Activated naive CD8-positive, alpha-beta T cell treated with anti-CD3 and anti-CD28 coated beads, Interleukin-2, amount 10 ng/mL, durations not matched to agents 7 days and 5 days (primary cell): ENCODE results near the gene ANXA7. TPM values are rescaled to one million over a fixed set of nuclear protein-coding genes. Genes with fewer than 3 reads are reported as not detected.

ENCODE experiments used
- ATAC-seq: fragments of 150-1000 bp; cut with Tn5 transposase; one replicate; pipeline ENCODE4 v1.10.0; 2021; ENCODE audit warnings: low read depth, moderate library complexity
- POLR2A ChIA-PET: fragments of 350-600 bp; sonication (Branson Sonifier 250); formaldehyde crosslinking; loops from one replicate; lab custom pipeline; 2021; ENCODE audit warnings: antibody characterized with exemption; lab: Charles Lee
- DNase-seq: peaks from one replicate; pipeline ENCODE4 v3.0.0; 2021
- H3K27ac Mint-ChIP-seq: one replicate; pipeline ENCODE4 v1.8.0; 2022; ENCODE audit warnings: mild to moderate bottlenecking, mixed read lengths
- H3K27me3 Mint-ChIP-seq: one replicate; pipeline ENCODE4 v1.8.0; 2022; ENCODE audit warnings: mild to moderate bottlenecking, moderate library complexity, mixed read lengths
- H3K36me3 Mint-ChIP-seq: one replicate; pipeline ENCODE4 v1.8.0; 2021; ENCODE audit warnings: mild to moderate bottlenecking, mixed read lengths
- H3K4me1 Mint-ChIP-seq: one replicate; pipeline ENCODE4 v1.8.0; 2021; ENCODE audit warnings: mixed read lengths
- H3K4me3 Mint-ChIP-seq: one replicate; pipeline ENCODE4 v1.8.0; 2022; ENCODE audit warnings: mild to moderate bottlenecking, moderate library complexity, mixed read lengths
- H3K9me3 Mint-ChIP-seq: one replicate; pipeline ENCODE4 v1.8.0; 2021; ENCODE audit warnings: mixed read lengths
- total RNA-seq, 2 experiments: library from RNA; stranded (reverse); gene quantifications; one replicate each; pipeline ENCODE4 v1.2.3, GENCODE V29; 2021

The ANXA7 gene
- total RNA-seq, 2 experiments from 2014 or later = 88.9 to 90.6 TPM

DNA sequence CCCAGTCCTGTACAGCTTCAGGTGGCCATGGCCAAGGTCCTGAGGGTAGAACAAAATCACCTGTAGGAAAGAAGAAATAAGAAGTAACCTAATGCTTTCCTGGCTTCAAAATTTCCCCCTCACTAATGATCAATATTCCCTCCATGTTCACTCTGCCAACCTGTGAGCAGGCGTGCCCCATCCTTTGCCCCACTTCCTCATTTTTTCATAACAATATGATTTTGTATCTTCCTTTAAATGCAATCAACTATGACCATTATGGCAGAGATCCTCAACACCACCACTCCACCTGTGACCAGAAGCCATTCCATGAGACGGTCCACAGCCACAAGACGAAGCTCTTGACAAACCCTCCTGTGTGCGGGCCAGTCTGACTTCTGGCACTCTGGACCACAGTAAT is 12.5 kb upstream of the ANXA7 start:
- H3K9me3 Mint-ChIP-seq = no peaks in the 10 kb centered on the region
- POLR2A ChIA-PET = no interaction called here
- no peak overlapping the region for H3K4me3 Mint-ChIP-seq
- ATAC-seq = no peak
- peaks cover 36% of the 10 kb centered on the region for H3K36me3 Mint-ChIP-seq
- H3K27me3 Mint-ChIP-seq = no peaks in the 10 kb centered on the region
- H3K27ac Mint-ChIP-seq = no peak overlapping the region
- no peak for DNase-seq
- H3K4me1 Mint-ChIP-seq = no peaks in the 10 kb centered on the region

DNA sequence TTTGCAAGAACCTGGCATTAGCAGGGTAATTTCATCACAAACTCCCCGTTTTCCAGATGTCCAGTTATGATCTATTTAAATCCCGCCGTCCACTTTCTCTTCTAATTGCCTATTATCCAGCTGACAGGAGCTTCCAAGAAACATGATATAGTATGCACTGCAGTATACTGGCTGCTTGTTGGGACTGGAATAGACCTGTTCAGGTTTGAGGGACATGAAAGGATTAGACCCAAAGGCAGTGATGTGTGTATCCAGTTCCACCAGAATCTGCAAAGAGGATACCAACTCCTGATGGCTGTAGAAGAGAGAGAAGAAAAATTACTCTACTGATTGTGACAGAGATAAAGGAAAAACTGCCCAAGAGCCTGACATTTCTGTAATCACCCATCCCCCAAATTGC is 10.6 kb upstream of the ANXA7 start:
- POLR2A ChIA-PET = interaction anchor here (0.8 kb wide), 1 partner anchor 52 kb away, joined by 4 read pairs; no protein-coding TSS in a partner anchor
- Mint-ChIP-seq H3K4me3 (no peak overlapping the region), H3K4me1 (no peaks in the 10 kb centered on the region), H3K36me3 (peaks cover 29% of the 10 kb centered on the region), H3K27me3 (no peaks in the 10 kb centered on the region), H3K27ac (no peak overlapping the region), H3K9me3 (no peaks in the 10 kb centered on the region)
- DNase-seq = no peak
- ATAC-seq = no peak

DNA sequence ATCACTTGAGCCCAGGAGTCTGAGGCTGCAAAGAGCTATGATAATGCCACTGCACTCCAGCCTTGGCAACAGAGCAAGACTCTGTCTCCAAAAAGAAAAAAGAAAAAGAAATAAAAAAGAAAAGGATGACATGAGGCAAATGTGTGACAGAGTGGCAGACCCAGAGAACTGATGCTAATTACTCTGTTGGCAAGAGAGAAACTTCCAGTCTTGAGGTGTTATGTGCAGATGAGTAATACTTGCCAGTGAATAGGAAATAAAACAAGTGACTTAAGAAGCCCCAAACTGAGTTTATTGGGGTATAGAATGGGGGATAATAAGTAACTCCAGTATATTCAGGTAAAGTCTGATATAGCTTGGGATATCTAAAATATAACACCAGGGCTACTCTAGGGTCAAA is 9.5 kb upstream of the ANXA7 start:
- Mint-ChIP-seq H3K27ac (no peak overlapping the region), H3K36me3 (peaks cover 29% of the 10 kb centered on the region), H3K4me1 (no peaks in the 10 kb centered on the region), H3K4me3 (no peak overlapping the region), H3K9me3 (no peaks in the 10 kb centered on the region), H3K27me3 (no peaks in the 10 kb centered on the region)
- no peak for DNase-seq
- POLR2A ChIA-PET = no interaction called here
- no peak for ATAC-seq

DNA sequence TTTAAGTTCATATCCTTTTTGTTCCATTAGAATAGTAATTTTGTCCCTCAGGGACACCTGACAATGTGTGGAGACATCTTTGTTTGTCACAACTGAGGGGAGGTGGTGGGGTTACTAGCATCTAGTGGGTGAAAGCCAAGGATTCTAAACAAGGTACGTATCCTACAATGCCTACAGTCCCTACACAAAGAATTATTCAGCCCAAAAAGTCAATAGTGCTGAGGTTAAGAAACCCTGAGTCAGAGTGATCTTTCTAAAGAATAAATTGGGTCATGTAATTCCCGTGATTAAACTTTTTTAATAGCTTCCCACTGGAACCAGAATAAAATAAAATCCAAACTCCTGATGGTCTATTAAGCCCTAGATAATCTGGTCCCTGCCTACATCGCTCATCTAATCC is 2.7 kb upstream of the ANXA7 start:
- H3K4me1 Mint-ChIP-seq = peaks cover 13% of the 10 kb centered on the region
- H3K27ac Mint-ChIP-seq = no peak overlapping the region
- peaks cover 4% of the 10 kb centered on the region for H3K36me3 Mint-ChIP-seq
- POLR2A ChIA-PET = no interaction called here
- peaks cover 2% of the 10 kb centered on the region for H3K27me3 Mint-ChIP-seq
- DNase-seq = no peak
- ATAC-seq = no peak
- no peaks in the 10 kb centered on the region for H3K9me3 Mint-ChIP-seq
- H3K4me3 Mint-ChIP-seq = no peak overlapping the region

DNA sequence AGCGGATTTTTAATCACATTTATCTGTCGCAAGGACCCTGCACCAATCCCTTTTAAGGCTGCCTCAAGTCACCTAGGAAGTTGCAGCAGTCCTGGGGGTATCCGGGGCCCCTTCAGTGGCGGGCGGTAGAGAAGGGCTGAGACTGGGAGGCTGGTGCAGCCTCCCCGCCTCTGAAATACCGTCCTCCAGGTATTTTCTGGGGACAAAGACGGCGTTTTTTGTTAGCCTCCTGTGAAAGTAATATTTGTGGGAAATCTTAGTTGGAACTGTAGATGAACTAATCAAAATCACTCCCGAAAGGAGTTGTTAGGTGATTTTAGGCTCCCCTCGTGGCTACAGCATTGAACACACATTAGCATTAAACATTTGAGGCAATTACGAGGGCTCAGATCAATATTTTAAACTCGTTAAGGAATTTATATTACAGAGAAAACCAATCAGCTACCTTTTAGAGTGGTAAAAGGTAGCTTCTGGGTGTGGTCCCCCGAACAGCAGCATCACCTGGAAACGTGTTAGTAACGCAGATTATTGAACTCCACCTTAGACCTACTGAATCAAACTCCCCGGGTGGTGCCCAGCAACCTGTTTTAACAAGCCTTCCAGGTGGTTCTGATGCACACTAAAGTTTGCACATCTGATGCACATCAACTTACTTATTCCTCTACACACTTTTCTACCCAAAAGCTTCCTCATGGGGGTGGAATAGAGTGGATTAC is 530 bp upstream of the ANXA7 start:
- H3K27ac Mint-ChIP-seq = peak overlapping the region; percentile 58
- peaks cover 24% of the 10 kb centered on the region for H3K4me1 Mint-ChIP-seq
- H3K36me3 Mint-ChIP-seq = peaks cover 16% of the 10 kb centered on the region
- peak; percentile 44 for ATAC-seq
- H3K27me3 Mint-ChIP-seq = peaks cover 2% of the 10 kb centered on the region
- POLR2A ChIA-PET = interaction anchor here (1.0 to 2.3 kb wide), 3 partner anchors 81 to 167 kb away, joined by 4 to 11 read pairs (median 8); partner anchors contain the start of genes DNAJC9 and PPP3CB
- DNase-seq = no peak
- no peaks in the 10 kb centered on the region for H3K9me3 Mint-ChIP-seq
- H3K4me3 Mint-ChIP-seq = peak overlapping the region; percentile 94

DNA sequence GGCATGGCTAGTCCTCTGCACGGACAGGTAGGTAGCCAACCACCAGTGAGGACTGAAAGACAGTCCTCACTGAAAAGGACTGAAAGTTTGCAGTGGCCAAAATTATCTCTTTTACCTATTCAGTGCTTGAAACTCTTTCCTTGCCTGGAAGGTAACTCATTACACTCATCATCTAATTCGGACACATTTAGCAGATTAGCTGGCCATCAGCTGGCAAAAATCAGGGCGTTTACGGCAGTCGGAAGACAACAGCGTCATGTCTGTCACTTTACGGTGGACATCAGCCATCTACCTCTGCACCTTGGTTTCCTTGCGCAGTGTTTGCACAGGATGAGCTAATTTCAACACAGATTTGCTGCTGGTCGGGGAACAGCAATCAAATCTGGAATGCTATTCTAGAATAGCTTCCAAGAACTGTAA is 740 bp downstream of the ANXA7 start:
- no peak for DNase-seq
- peak overlapping the region; percentile 90 for H3K27ac Mint-ChIP-seq
- H3K4me3 Mint-ChIP-seq = peak overlapping the region; percentile 94
- peaks cover 31% of the 10 kb centered on the region for H3K4me1 Mint-ChIP-seq
- H3K36me3 Mint-ChIP-seq = peaks cover 20% of the 10 kb centered on the region
- ATAC-seq = peak; percentile 34
- H3K9me3 Mint-ChIP-seq = no peaks in the 10 kb centered on the region
- POLR2A ChIA-PET = interaction anchor here (0.9 to 2.3 kb wide), 6 partner anchors 23 to 168 kb away, joined by 6 to 11 read pairs (median 8); partner anchors contain the start of genes CFAP70, DNAJC9, MRPS16 and PPP3CB
- H3K27me3 Mint-ChIP-seq = peaks cover 2% of the 10 kb centered on the region

DNA sequence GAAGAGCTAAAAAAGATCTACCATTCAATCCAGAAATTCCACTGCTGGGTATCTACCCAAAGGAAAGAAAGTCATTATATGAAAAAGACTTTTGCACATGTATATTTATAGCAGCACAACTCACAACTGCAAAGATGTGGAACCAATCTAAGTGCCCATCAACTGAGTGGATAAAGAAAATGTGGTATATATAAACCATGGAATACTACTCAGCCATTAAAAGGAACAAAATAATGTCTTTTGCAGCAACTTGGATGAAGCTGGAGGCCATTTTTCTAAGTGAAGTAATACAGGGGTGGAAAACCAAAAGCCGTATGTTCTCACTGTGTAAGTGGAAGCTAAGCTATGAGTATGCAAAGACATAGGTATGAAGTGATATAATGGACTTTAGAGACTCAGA is 3.0 kb downstream of the ANXA7 start:
- Mint-ChIP-seq H3K4me1 (peaks cover 32% of the 10 kb centered on the region), H3K9me3 (no peaks in the 10 kb centered on the region), H3K27ac (no peak overlapping the region), H3K36me3 (peaks cover 27% of the 10 kb centered on the region), H3K4me3 (no peak overlapping the region), H3K27me3 (peaks cover 2% of the 10 kb centered on the region)
- ATAC-seq (no peak), DNase-seq (no peak)
- POLR2A ChIA-PET = interaction anchor here (0.6 to 0.7 kb wide), 2 partner anchors 68 to 1564 kb away, joined by 5 read pairs; no protein-coding TSS in a partner anchor

DNA sequence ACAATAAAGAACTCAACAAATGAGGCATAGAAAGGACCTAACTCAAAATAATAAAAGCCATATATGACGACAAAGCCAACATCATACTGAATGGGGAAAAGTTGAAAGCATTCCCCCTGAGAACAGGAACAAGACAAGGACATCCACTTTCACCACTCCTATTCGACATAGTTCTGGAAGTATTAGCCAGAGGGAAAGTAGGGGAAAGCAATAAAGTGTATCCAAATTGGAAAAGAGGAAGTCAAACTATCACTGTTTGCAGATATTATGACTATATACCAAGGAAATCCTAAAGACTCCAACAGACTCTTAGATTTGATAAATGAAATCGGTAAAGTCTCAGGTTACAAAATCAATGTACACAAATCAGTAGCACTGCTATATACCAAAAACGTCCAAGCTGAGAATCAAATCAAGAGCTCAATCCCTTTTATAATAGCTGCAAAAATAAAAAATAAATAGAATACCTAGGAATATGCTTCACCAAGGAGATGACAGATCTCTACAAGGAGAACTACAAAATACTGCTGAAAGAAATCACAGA is 4.8 kb downstream of the ANXA7 start:
- Mint-ChIP-seq H3K9me3 (no peaks in the 10 kb centered on the region), H3K27ac (no peak overlapping the region), H3K36me3 (peaks cover 29% of the 10 kb centered on the region), H3K4me3 (no peak overlapping the region), H3K27me3 (no peaks in the 10 kb centered on the region), H3K4me1 (peaks cover 26% of the 10 kb centered on the region)
- DNase-seq (no peak), ATAC-seq (no peak)
- POLR2A ChIA-PET = no interaction called here

DNA sequence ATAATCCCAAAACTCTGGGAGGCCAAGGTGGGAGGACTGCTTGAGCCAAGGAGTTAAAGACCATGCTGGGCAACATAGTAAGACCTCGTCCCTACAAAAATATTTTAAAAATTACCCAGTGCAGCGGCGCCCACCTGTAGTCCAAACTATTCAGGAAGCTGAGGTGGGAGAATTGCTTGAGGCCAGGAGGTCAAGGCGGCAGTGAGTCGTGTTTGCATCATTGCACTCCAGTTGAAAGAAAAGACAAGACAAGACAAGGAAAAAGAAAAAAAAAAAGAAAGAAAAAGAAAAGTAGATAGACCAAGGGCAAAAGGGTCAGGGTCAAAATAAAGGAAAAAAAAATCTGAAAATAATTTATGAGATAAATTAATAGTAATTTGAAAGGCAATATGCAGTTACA is 5.8 kb downstream of the ANXA7 start:
- no peaks in the 10 kb centered on the region for H3K9me3 Mint-ChIP-seq
- H3K4me1 Mint-ChIP-seq = peaks cover 25% of the 10 kb centered on the region
- H3K36me3 Mint-ChIP-seq = peaks cover 28% of the 10 kb centered on the region
- no peak overlapping the region for H3K4me3 Mint-ChIP-seq
- no peak for ATAC-seq
- DNase-seq = no peak
- no peaks in the 10 kb centered on the region for H3K27me3 Mint-ChIP-seq
- POLR2A ChIA-PET = no interaction called here
- no peak overlapping the region for H3K27ac Mint-ChIP-seq

DNA sequence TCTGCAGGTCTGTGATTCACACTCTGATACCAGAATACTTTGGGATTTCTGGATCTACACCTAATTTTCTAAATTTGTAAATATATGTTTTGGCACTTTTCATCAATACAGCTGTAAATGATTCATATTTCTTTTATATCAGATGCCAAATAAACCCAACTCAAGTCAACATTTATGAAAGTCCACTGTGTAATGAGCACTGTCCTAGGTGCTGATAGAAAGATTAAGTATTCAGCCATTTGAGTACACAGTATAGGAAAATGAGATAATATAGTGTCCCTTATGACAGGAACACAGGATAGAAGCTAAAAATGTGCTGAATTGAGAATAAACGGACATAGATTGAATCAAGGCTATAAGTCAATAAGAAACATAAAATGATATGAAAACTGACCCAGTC is 6.4 kb downstream of the ANXA7 start:
- POLR2A ChIA-PET = no interaction called here

DNA sequence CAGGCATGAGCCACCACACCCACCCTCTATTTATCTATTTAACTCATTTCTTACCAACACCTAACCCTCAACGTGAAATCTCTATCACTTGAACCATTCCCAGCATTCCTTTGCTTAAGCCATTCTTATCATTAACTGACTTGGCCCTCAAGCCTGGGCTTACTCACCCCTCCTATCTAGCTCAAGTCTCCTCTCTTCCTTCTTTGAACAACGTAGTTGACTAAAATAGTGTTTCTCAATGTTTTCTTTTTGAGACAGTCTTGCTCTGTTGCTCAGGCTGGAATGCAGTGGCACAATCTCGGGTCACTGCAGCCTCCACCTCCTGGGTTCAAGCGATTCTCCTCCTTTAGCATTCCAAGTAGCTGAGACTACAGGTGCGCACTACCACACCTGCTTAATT is 7.0 kb downstream of the ANXA7 start:
- ATAC-seq (no peak), DNase-seq (no peak)
- Mint-ChIP-seq H3K4me3 (no peak overlapping the region), H3K4me1 (peaks cover 20% of the 10 kb centered on the region), H3K27ac (no peak overlapping the region), H3K9me3 (no peaks in the 10 kb centered on the region), H3K36me3 (peaks cover 26% of the 10 kb centered on the region), H3K27me3 (no peaks in the 10 kb centered on the region)
- POLR2A ChIA-PET = no interaction called here

More for the DNA sequence above, 6.4 kb downstream of the ANXA7 start:
- H3K9me3 Mint-ChIP-seq = no peaks in the 10 kb centered on the region
- no peaks in the 10 kb centered on the region for H3K27me3 Mint-ChIP-seq
- ATAC-seq = no peak
- H3K27ac Mint-ChIP-seq = no peak overlapping the region
- peaks cover 26% of the 10 kb centered on the region for H3K36me3 Mint-ChIP-seq
- H3K4me1 Mint-ChIP-seq = peaks cover 22% of the 10 kb centered on the region
- H3K4me3 Mint-ChIP-seq = no peak overlapping the region
- DNase-seq = no peak

DNA sequence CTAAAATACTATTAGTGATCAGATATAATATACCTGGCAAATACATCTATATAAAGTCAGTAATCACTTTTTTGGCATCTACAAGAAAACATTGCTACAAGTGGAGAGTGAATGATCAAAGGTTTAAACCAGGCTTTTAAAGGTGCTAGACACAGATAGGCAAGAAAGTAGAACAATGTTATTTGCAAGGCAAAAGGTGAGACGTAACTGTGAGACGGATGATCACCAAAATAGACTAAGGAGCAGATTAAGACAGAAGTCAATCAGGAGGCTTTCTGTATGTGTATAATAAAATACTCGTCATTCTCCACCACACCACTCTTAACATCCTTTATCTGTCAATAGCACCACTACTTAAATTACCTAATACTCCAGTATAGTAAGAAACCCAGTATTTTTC is 8.3 kb downstream of the ANXA7 start:
- DNase-seq = no peak
- no peak overlapping the region for H3K4me3 Mint-ChIP-seq
- no peak for ATAC-seq
- H3K36me3 Mint-ChIP-seq = peaks cover 18% of the 10 kb centered on the region
- no peaks in the 10 kb centered on the region for H3K27me3 Mint-ChIP-seq
- H3K9me3 Mint-ChIP-seq = no peaks in the 10 kb centered on the region
- no peak overlapping the region for H3K27ac Mint-ChIP-seq
- POLR2A ChIA-PET = no interaction called here
- peaks cover 16% of the 10 kb centered on the region for H3K4me1 Mint-ChIP-seq

DNA sequence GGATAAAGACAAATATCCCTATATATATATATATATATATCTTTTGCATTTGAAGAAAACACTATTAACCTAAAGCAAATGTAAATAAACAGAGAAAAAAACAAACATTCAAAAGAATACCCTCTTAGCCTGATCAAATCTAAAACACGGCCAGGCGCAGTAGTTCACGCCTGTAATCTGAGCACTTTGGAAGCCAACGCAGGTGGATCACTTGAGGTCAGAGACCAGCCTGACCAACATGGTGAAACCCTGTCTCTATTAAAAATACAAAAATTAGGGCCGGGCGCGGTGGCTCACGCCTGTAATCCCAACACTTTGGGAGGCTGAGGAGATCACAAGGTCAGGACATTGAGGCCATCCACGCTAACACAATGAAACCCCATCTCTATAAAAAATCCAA is 9.2 kb downstream of the ANXA7 start:
- ATAC-seq (no peak), DNase-seq (no peak)
- Mint-ChIP-seq H3K4me3 (no peak overlapping the region), H3K27me3 (no peaks in the 10 kb centered on the region), H3K9me3 (no peaks in the 10 kb centered on the region), H3K36me3 (peaks cover 16% of the 10 kb centered on the region), H3K4me1 (peaks cover 11% of the 10 kb centered on the region), H3K27ac (no peak overlapping the region)
- POLR2A ChIA-PET = no interaction called here

DNA sequence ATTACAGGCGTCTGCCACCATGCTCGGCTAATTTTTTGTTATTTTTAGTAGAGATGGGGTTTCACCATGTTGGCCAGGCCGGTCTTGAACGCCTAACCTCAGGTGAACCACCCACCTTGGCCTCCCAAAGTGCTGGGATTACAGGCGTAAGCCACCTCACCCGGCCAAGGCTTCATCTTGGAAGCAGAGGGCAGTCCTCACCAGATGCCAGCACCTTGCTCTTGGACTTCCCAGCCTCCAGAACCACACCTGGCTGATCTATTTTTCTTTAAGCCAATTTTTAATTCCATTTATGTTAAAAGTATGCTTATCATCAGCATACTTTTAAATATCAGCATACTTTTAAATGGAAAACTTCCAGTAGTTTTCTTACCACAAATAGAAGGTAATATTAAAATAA is 12.2 kb downstream of the ANXA7 start:
- no peak overlapping the region for H3K4me3 Mint-ChIP-seq
- ATAC-seq (no peak), DNase-seq (no peak)
- no peaks in the 10 kb centered on the region for H3K27me3 Mint-ChIP-seq
- POLR2A ChIA-PET = no interaction called here
- no peak overlapping the region for H3K27ac Mint-ChIP-seq
- peaks cover 9% of the 10 kb centered on the region for H3K36me3 Mint-ChIP-seq
- H3K4me1 Mint-ChIP-seq = no peaks in the 10 kb centered on the region
- no peaks in the 10 kb centered on the region for H3K9me3 Mint-ChIP-seq
